Progenitor cell of endocrine pancreas (in vitro differentiated cells): ENCODE results near the gene RPL41. TPM values are rescaled to one million over a fixed set of nuclear protein-coding genes. Genes with fewer than 3 reads are reported as not detected.

Experiments used
- DNase-seq: peaks from one replicate; pipeline ENCODE4 v3.0.0; 2021; ENCODE audit warnings: low spot score; ENCODE audit not compliant: unreplicated experiment
- H3K27ac Mint-ChIP-seq: 2 replicates; pipeline ENCODE4 v1.8.0; 2021; ENCODE audit warnings: mild to moderate bottlenecking, moderate library complexity, mixed read lengths
- H3K27me3 Mint-ChIP-seq: 2 replicates; pipeline ENCODE4 v1.8.0; 2021; ENCODE audit warnings: mixed read lengths
- H3K36me3 Mint-ChIP-seq: 2 replicates; pipeline ENCODE4 v1.8.0; 2022; ENCODE audit warnings: mixed read lengths; ENCODE audit not compliant: insufficient read depth
- H3K4me1 Mint-ChIP-seq: 2 replicates; pipeline ENCODE4 v1.8.0; 2021; ENCODE audit warnings: low read depth, mixed read lengths
- H3K4me3 Mint-ChIP-seq: 2 replicates; pipeline ENCODE4 v1.8.0; 2021; ENCODE audit warnings: low read depth, mild to moderate bottlenecking, moderate library complexity, mixed read lengths
- H3K9me3 Mint-ChIP-seq: 2 replicates; pipeline ENCODE4 v1.8.0; 2021; ENCODE audit warnings: low read depth, mixed read lengths
- total RNA-seq: library from RNA; stranded (reverse); gene quantifications from 2 replicates; pipeline ENCODE4 v1.2.1, GENCODE V29; 2021
- TF ChIP-seq, protein P1 (sequence below): fragments of 200-600 bp; sonication (generic); IDR thresholded peaks from one replicate; pipeline ENCODE4 v1.5.0; 2021; ENCODE audit warnings: antibody characterized with exemption, mild to moderate bottlenecking; ENCODE audit not compliant: unreplicated experiment

Gene RPL41
- total RNA-seq, 1 donor from 2014 or later = 3,912 TPM

GRCh38 chr12:56127888-56128669 is 11.6 kb downstream of the RPL41 start, which contains the start of gene ESYT1:
Gene ESYT1 (plus strand): TSS chr12:56128267. CDS start chr12:56128320, 53 bp downstream.
- peak within 1 kb of the TSS; percentile 93 for H3K4me3 Mint-ChIP-seq
- H3K9me3 Mint-ChIP-seq = no peaks in the 10 kb centered on the region
- H3K36me3 Mint-ChIP-seq = peaks cover 18% of the 10 kb centered on the region
- TF ChIP-seq, protein P1, sequence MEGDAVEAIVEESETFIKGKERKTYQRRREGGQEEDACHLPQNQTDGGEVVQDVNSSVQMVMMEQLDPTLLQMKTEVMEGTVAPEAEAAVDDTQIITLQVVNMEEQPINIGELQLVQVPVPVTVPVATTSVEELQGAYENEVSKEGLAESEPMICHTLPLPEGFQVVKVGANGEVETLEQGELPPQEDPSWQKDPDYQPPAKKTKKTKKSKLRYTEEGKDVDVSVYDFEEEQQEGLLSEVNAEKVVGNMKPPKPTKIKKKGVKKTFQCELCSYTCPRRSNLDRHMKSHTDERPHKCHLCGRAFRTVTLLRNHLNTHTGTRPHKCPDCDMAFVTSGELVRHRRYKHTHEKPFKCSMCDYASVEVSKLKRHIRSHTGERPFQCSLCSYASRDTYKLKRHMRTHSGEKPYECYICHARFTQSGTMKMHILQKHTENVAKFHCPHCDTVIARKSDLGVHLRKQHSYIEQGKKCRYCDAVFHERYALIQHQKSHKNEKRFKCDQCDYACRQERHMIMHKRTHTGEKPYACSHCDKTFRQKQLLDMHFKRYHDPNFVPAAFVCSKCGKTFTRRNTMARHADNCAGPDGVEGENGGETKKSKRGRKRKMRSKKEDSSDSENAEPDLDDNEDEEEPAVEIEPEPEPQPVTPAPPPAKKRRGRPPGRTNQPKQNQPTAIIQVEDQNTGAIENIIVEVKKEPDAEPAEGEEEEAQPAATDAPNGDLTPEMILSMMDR = no peak
- DNase-seq = peak; percentile 93
- no peaks in the 10 kb centered on the region for H3K27me3 Mint-ChIP-seq
- H3K27ac Mint-ChIP-seq = peak within 1 kb of the TSS; percentile 99
- peaks cover 39% of the 10 kb centered on the region for H3K4me1 Mint-ChIP-seq

DNA sequence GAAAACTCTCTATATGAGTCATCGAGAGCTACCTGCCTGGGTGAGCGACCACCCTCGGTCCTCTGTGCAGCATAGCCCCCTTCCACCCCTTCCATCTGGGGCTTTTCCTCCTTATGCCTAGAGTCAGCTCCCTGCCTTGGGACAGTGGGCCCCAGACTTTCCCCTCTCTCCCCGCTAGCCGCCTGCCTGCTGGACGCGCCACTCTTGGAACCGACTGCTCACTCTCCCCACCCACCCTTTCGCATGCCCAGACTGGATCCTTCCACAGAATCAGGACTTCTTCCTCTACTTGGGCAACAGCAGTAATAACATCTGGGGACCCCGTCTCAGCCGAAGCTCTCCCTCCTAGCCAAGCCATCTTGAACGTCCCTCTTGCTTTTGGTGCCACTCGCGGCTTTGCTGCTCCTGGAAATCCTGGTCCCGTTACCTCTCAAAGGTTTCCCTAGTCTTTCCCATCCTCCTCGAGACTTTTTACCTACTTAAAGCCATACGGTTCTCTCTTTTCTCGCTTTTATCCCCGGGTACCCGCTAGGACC is 12.3 kb downstream of the RPL41 start:
- H3K4me3 Mint-ChIP-seq = peak overlapping the region; percentile 93
- DNase-seq = no peak
- peak overlapping the region; percentile 99 for H3K27ac Mint-ChIP-seq
- H3K27me3 Mint-ChIP-seq = no peaks in the 10 kb centered on the region
- TF ChIP-seq, protein P1 = no peak
- H3K9me3 Mint-ChIP-seq = no peaks in the 10 kb centered on the region
- H3K36me3 Mint-ChIP-seq = peaks cover 22% of the 10 kb centered on the region
- H3K4me1 Mint-ChIP-seq = peaks cover 38% of the 10 kb centered on the region

GRCh38 chr12:56129206-56129941 is 12.9 kb downstream of the RPL41 start:
- TF ChIP-seq, protein P1 = no peak
- H3K27ac Mint-ChIP-seq = peak overlapping the region; percentile 99

DNA sequence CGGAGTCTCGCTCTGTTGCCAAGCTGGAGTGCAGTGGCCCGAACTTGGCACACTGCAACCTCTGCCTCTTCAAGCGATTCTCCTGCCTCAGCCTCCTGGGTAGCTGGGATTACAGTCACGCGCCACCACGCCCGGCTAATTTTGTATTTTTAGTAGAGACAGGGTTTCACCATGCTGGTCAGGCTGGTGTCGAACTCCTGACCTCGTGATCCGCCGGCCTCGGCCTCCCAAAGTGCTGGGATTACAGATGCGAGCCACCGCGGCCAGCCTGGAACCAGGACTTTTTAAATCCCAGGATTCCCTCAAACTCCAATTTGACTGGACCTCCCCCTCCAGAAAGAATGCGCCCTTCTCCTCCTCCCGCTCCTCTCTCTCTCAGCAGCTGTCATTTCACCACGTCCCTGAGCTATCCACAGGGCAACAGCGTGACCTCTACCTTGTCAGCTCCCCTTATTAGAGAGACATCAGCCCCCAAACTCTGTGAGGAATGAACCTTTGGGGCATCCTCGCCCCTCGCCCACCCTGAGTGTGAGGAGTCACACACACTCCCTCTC is 13.6 kb downstream of the RPL41 start:
- Mint-ChIP-seq H3K36me3 (peaks cover 24% of the 10 kb centered on the region), H3K9me3 (no peaks in the 10 kb centered on the region), H3K27ac (no peak overlapping the region), H3K4me1 (peaks cover 31% of the 10 kb centered on the region), H3K27me3 (no peaks in the 10 kb centered on the region), H3K4me3 (peak overlapping the region; percentile 93)
- TF ChIP-seq, protein P1 = no peak
- DNase-seq = no peak

More at GRCh38 chr12:56129206-56129941, 12.9 kb downstream of the RPL41 start:
- Mint-ChIP-seq H3K36me3 (peaks cover 24% of the 10 kb centered on the region), H3K9me3 (no peaks in the 10 kb centered on the region), H3K4me1 (peaks cover 32% of the 10 kb centered on the region), H3K4me3 (peak overlapping the region; percentile 93), H3K27me3 (no peaks in the 10 kb centered on the region)
- peak; percentile 46 for DNase-seq

DNA sequence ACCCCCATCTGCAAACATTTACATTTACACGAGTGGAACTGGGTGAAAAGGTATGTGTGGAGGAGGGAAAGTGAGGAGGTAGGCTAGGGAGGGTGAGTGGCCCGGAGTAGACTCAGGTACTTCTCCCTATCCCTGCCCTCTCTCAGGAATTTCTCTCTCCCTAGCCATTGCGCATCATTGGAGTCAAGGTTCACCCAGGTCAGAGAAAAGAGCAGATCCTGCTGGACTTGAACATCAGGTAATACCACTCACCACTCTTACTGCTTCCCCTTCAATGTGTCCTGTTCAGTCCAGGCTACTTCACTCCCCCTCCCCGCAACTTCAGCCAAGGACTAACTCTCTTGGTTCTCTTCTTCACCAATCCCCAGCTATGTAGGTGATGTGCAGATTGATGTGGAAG is 14.4 kb downstream of the RPL41 start:
- peaks cover 31% of the 10 kb centered on the region for H3K4me1 Mint-ChIP-seq
- no peak for DNase-seq
- no peaks in the 10 kb centered on the region for H3K27me3 Mint-ChIP-seq
- H3K4me3 Mint-ChIP-seq = peak overlapping the region; percentile 67
- TF ChIP-seq, protein P1 = no peak
- no peaks in the 10 kb centered on the region for H3K9me3 Mint-ChIP-seq
- no peak overlapping the region for H3K27ac Mint-ChIP-seq
- peaks cover 24% of the 10 kb centered on the region for H3K36me3 Mint-ChIP-seq
